HG02610 (cell line): ENCODE data around the gene TNFRSF21.

Experiments used
- ATAC-seq: cut with Tn5 transposase; IDR thresholded peaks from one replicate; pipeline ENCODE4 v1.9.1; 2021; ENCODE audit warnings: mild to moderate bottlenecking, moderate library complexity; ENCODE audit not compliant: unreplicated experiment

Gene TNFRSF21

GRCh38 chr6:47181681-47182080, 128.0 kb downstream of the TNFRSF21 start:
- no peak for ATAC-seq
